Right lobe of liver (tissue), 6 donors: ENCODE results near the gene MID2. TPM values are rescaled to one million over a fixed set of nuclear protein-coding genes. Genes with fewer than 3 reads are reported as not detected.

ENCODE experiments used
- ATAC-seq, 4 donors: fragments of 200-7000 bp; cut with Tn5 transposase; one replicate each; pipeline ENCODE4 v1.9.1; 2020; ENCODE audit warnings: mild to moderate bottlenecking in 4 of 4, moderate library complexity in 4 of 4
- DNase-seq, 3 donors: peaks; one replicate each; pipeline ENCODE4 v3.0.0-alpha.2; 2020
- H3K27ac ChIP-seq, 3 donors: fragments of 200-600 bp; one replicate each; pipeline ENCODE4 v1.8.0; 2022
- H3K27me3 ChIP-seq, 2 donors: fragments of 200-600 bp; one replicate each; pipeline ENCODE4 v1.8.0; 2022
- H3K36me3 ChIP-seq, 4 donors: fragments of 200-600 bp; sonication (generic) in 1 of 4; one replicate each; pipeline versions ENCODE4 v1.5.1 to v1.8.0; 2017 to 2022; ENCODE audit warnings: control low read depth in 1 of 4
- H3K4me1 ChIP-seq, 4 donors: fragments of 200-600 bp; sonication (generic) in 1 of 4; one replicate each; pipeline versions ENCODE4 v1.5.1 to v1.8.0; 2017 to 2022; ENCODE audit warnings: control low read depth in 1 of 4
- H3K4me3 ChIP-seq, 3 donors: fragments of 200-600 bp; one replicate each; pipeline ENCODE4 v1.8.0; 2022
- H3K9me3 ChIP-seq, 4 donors: fragments of 200-600 bp; sonication (generic) in 1 of 4; one replicate each; pipeline versions ENCODE4 v1.5.1 to v1.8.0; 2017 to 2022; ENCODE audit warnings: control low read depth in 1 of 4
- POLR2A ChIP-seq: fragments of 450-650 bp; IDR thresholded peaks from one replicate; pipeline ENCODE4 v1.6.1; 2017; ENCODE audit warnings: antibody characterized with exemption, mild to moderate bottlenecking
- WGBS: methylation state at CpG from one replicate; pipeline ENCODE4 v1.1.6; 2018; ENCODE audit warnings: low coverage, low lambda C conversion rate; ENCODE audit not compliant: insufficient coverage; ENCODE audit errors: missing lambda C conversion rate; 5-methylcytosine and 5-hydroxymethylcytosine counted together
- intact Hi-C, 2 donors: fragments of 100-400 bp; cut with DNase I; formaldehyde crosslinking; loops; one replicate each; pipeline versions ENCODE4 v1.11.2 to v1.14.1; 2022
- total RNA-seq, 6 experiments: library from RNA; depleted of rRNA in 2 of 6; stranded (reverse); fragments of >200 nt in 2 of 6; fragmentation: NEBNext Ultra II Directional in 3 of 6; extraction: Animal tissue kit (Norgen Biotek cat#: 25700) in 3 of 6; gene quantifications; one replicate each; pipeline versions ENCODE4 v1.1.0 to v1.2.4, GENCODE V29; 2016 to 2023
- TF ChIP-seq, protein P1 (sequence below), 4 donors: fragments of 200-600 bp in 3 of 4; fragments of 450-650 bp in 1 of 4; IDR thresholded peaks; one replicate each; pipeline versions ENCODE4 v1.5.1 to v1.8.0; 2016 to 2022; ENCODE audit warnings: antibody characterized with exemption in 4 of 4, mild to moderate bottlenecking in 2 of 4
- donor health status: DM: no; HTN: yes; CAD: no.
- donor health status: DM: no; HTN: no; CAD: no.
- donor health status: DM: no; HTN: no; CAD: no.
- donor health status: DM: no; HTN: yes; CAD: no.
- donor health status: DM: no; HTN: yes; CAD: no.

MID2 gene
- total RNA-seq, 6 experiments from 2014 or later, result 6.3 to 13.8 (median 11.8) TPM

DNA sequence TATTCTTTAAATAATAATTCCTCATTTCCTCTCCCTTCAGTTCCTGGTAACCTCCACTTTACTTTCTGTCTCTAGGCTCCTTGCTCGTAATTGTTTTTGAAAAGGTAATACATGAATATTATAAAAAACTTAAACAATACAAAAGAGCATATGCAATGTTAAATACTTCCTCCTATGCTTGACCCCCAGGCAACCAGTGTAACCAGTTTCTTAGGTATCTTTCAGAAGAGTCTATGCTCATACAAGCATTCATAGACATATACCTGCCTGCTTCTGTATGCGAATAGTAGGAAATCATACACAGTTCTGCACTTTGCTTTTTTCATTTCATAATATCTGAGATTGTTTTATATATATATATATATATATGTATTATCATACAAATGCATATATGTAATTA is 2.6 kb upstream of the MID2 start:
- intact Hi-C loops, result no loop called here
- H3K4me3 ChIP-seq, result no peak overlapping the region
- DNase-seq (no peak), ATAC-seq (no peak)
- no peaks in the 10 kb centered on the region for H3K27me3 ChIP-seq
- TF ChIP-seq, protein P1, sequence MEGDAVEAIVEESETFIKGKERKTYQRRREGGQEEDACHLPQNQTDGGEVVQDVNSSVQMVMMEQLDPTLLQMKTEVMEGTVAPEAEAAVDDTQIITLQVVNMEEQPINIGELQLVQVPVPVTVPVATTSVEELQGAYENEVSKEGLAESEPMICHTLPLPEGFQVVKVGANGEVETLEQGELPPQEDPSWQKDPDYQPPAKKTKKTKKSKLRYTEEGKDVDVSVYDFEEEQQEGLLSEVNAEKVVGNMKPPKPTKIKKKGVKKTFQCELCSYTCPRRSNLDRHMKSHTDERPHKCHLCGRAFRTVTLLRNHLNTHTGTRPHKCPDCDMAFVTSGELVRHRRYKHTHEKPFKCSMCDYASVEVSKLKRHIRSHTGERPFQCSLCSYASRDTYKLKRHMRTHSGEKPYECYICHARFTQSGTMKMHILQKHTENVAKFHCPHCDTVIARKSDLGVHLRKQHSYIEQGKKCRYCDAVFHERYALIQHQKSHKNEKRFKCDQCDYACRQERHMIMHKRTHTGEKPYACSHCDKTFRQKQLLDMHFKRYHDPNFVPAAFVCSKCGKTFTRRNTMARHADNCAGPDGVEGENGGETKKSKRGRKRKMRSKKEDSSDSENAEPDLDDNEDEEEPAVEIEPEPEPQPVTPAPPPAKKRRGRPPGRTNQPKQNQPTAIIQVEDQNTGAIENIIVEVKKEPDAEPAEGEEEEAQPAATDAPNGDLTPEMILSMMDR (IDR thresholded peaks at IDR 0.05), result no peak
- TF ChIP-seq POLR2A, result no peak
- no peaks in the 10 kb centered on the region for H3K4me1 ChIP-seq
- no peak overlapping the region for H3K27ac ChIP-seq
- 75% methylated on average over 2 of the region's 2 CpGs for WGBS
- H3K36me3 ChIP-seq, result no peaks in the 10 kb centered on the region
- no peaks in the 10 kb centered on the region for H3K9me3 ChIP-seq

DNA sequence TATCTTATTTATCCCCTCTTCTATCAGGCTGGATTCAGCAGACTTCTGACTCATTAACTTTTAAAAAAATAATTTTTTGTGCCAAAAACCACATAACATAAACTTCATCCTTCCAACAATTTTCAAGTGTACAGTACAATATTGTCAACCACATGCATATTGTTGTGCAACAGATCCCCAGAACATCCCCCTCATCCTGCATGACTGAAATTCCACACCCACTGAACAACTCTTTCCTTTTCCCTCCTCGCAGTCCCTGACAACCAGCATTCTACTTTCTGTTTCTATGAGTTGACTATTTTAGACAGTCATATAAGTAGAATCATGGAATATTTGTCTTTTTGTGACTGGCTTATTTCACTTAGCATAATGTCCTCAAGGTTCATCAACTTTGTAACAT is 2.2 kb upstream of the MID2 start:
- H3K36me3 ChIP-seq, result no peaks in the 10 kb centered on the region

DNA sequence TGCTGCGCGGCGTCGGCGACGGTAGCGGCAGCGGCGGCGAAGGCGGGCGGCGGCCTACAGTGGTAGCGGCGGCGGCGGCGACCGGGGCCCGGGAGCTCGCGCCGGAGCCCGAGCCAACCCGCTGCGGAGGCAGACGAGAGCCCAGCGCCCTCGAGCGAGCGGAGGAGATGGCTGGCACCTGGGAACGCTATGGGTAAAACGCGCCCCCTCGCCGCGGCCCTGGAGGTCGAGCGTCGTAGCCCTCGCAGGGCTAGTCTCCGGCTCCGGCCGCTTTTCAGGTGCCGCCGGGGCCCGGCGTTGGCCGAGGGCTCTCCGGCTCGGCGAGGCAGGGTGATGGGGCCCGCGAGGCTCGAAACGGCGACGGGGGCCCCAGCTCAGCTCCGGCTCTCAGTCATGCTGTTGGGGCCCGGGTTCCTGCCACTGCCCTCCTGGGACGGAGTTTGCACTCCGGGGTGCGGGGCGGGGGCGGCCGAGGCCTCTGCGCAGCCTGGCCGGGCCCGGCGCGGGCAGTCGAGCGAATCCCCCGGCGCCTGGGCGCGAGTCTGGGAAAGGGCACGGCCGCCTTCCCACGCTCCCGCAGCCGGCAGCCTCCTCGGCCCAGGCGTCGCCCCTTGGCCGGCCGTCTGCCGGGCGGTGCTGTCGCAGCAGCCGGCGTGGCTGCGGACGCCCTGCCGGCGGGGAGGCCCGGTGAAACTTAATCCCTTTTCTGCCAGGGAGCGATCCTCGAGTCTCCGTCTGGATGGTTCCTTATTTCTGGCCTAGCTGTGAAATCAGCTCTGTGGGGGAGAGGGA is 768 bp downstream of the MID2 start:
- TF ChIP-seq POLR2A, result no peak
- TF ChIP-seq, protein P1 (IDR thresholded peaks at IDR 0.05), result no peak
- H3K9me3 ChIP-seq, result no peaks in the 10 kb centered on the region
- peak; percentile 42 to 61 (median 50) for DNase-seq
- H3K27me3 ChIP-seq, result no peaks in the 10 kb centered on the region
- peak overlapping the region; percentile 44 to 60 (median 58) for H3K4me3 ChIP-seq
- peak overlapping the region; percentile 75 to 86 (median 85) for H3K27ac ChIP-seq
- 43% methylated on average over 18 of the region's 100 CpGs for WGBS
- no peaks in the 10 kb centered on the region for H3K36me3 ChIP-seq
- H3K4me1 ChIP-seq, result no peaks in the 10 kb centered on the region
- peak; percentile 64 to 78 (median 77) for ATAC-seq
- intact Hi-C loops, result no loop called here

More for the DNA sequence above, 2.2 kb upstream of the MID2 start:
- no peak for DNase-seq
- Histone ChIP-seq H3K9me3 (no peaks in the 10 kb centered on the region), H3K27me3 (no peaks in the 10 kb centered on the region), H3K4me3 (no peak overlapping the region), H3K27ac (no peak overlapping the region), H3K4me1 (no peaks in the 10 kb centered on the region)
- no peak for ATAC-seq
- intact Hi-C loops, result no loop called here
- TF ChIP-seq, protein P1 (IDR thresholded peaks at IDR 0.05), result no peak
- TF ChIP-seq POLR2A, result no peak
- WGBS, result 35% methylated on average over 1 of the region's 1 CpG

DNA sequence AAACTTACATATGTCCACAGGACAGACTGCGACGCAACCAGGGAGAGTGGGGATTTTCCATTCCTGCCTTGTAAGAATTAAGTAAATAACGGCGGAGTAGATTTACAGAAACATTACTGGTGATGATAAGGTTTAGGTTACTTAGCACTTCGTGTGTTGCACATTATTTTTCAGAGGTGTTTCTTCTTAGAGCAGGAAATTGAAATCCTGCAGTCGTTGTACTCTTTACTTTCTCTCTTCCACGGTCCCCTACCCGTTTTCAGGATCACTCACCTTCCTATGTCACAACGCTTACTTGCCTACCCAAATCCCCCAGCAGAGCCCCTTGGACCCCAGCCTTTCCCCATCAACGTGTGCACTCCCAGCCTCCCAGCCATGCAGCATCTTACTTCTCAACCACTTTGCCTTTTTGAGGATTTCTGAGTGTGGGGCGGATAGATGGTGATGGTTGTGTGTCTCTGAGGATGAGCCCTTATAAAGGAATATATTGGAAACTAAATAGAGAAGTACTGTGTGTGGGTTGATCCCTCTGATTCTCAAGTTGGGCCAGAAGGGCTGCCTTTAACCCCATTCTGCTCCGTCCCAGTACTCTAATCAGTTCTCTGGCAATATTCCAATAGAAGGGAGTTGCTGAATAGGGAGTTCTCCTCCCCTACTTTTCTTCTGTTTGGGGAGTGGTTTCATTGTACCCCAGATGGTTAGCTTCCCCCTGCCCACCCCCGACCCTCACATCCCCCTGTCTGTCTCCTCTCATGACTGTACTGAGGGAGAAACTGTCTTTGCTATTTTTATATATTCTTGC is 1.6 kb downstream of the MID2 start:
- intact Hi-C loops, result no loop called here
- H3K36me3 ChIP-seq, result no peaks in the 10 kb centered on the region
- H3K9me3 ChIP-seq, result no peaks in the 10 kb centered on the region
- no peaks in the 10 kb centered on the region for H3K4me1 ChIP-seq
- ATAC-seq (peak in 2 of 4 donors; percentile 35 to 48), DNase-seq (no peak)
- H3K27ac ChIP-seq, result peak overlapping the region; percentile 75 to 86 (median 85)
- H3K4me3 ChIP-seq, result peak overlapping the region; percentile 44 to 60 (median 58)
- WGBS, result 27% methylated on average over 10 of the region's 13 CpGs
- H3K27me3 ChIP-seq, result no peaks in the 10 kb centered on the region
- no peak for TF ChIP-seq POLR2A
- TF ChIP-seq, protein P1 (IDR thresholded peaks at IDR 0.05), result no peak
